Activated CD8-positive, alpha-beta memory T cell treated with anti-CD3 and anti-CD28 coated beads, Interleukin-2, amount 50 U/mL, for 24 hours (primary cell): ENCODE data around the gene NEURL1.
"Not testable (repeated sequence)": the region's sequence is repeated elsewhere in the genome, so short reads cannot be mapped to it uniquely, and the experiment has no call there.

Experiments used
- DNase-seq: peaks from one replicate; pipeline ENCODE4 v3.0.0-alpha.2; 2020; ENCODE audit errors: extremely low read depth

The NEURL1 gene

GRCh38 chr10:103606097-103606438 is 112.6 kb downstream of the NEURL1 start:
- DNase-seq, result not testable (repeated sequence)

GRCh38 chr10:103607051-103607450 is 113.5 kb downstream of the NEURL1 start:
- DNase-seq, result not testable (repeated sequence)

GRCh38 chr10:103608056-103608455 is 114.6 kb downstream of the NEURL1 start:
- DNase-seq, result not testable (repeated sequence)

GRCh38 chr10:103609231-103610082 is 116.0 kb downstream of the NEURL1 start:
- no peak for DNase-seq

- no peak for DNase-seq
Measured at GRCh38 chr10:103610083-103610472, 116.6 kb downstream of the NEURL1 start.

- DNase-seq, result no peak
Measured at GRCh38 chr10:103610921-103611511, 117.5 kb downstream of the NEURL1 start.

GRCh38 chr10:103612462-103613365 is 119.2 kb downstream of the NEURL1 start:
- DNase-seq, result no peak

GRCh38 chr10:103613616-103614015 is 120.1 kb downstream of the NEURL1 start:
- DNase-seq, result no peak

GRCh38 chr10:103614306-103615158 is 121.0 kb downstream of the NEURL1 start:
- no peak for DNase-seq

- no peak for DNase-seq
Measured at GRCh38 chr10:103616705-103617601, 123.4 kb downstream of the NEURL1 start.

GRCh38 chr10:103617602-103618385 is 124.3 kb downstream of the NEURL1 start:
- DNase-seq, result no peak

- DNase-seq, result no peak
Measured at GRCh38 chr10:103618575-103619423, 125.3 kb downstream of the NEURL1 start.

- no peak for DNase-seq
Measured at GRCh38 chr10:103619424-103620351, 126.2 kb downstream of the NEURL1 start.

GRCh38 chr10:103620352-103620740 is 126.8 kb downstream of the NEURL1 start:
- no peak for DNase-seq

- no peak for DNase-seq
Measured at GRCh38 chr10:103620891-103621782, 127.6 kb downstream of the NEURL1 start.

- DNase-seq, result no peak
Measured at GRCh38 chr10:103621783-103622125, 128.2 kb downstream of the NEURL1 start.

GRCh38 chr10:103622286-103622685 is 128.8 kb downstream of the NEURL1 start:
- no peak for DNase-seq
